Esophagus squamous epithelium (tissue), 4 donors: ENCODE data around the gene NOS2.

Experiments
- CTCF ChIP-seq, 6 experiments: fragments of 450-650 bp in 4 of 6; fragments of 200-600 bp in 2 of 6; sonication (generic) in 2 of 6; IDR thresholded peaks; one replicate each; pipeline ENCODE4 v1.5.1; 2016 to 2019; ENCODE audit warnings: antibody characterized with exemption in 6 of 6, mild to moderate bottlenecking in 4 of 6, moderate library complexity in 4 of 6
- POLR2A ChIP-seq, 4 donors: fragments of 450-650 bp; IDR thresholded peaks; one replicate each; pipeline ENCODE4 v1.6.1; 2017; ENCODE audit warnings: antibody characterized with exemption in 4 of 4, mild to moderate bottlenecking in 4 of 4, moderate library complexity in 3 of 4

GRCh38 chr17:27802033-27802432 lies 1.7 kb upstream of the NOS2 start:
- TF ChIP-seq POLR2A (IDR thresholded peaks at IDR 0.05) (no peak), CTCF (IDR thresholded peaks at IDR 0.05) (no peak)
